Heart left ventricle (tissue), 13 donors: ENCODE data around the gene GRK5.
"Not testable (repeated sequence)": the region's sequence is repeated elsewhere in the genome, so short reads cannot be mapped to it uniquely, and the experiment has no call there.

Experiments used
- POLR2A ChIP-seq, 2 donors: fragments of 450-650 bp; IDR thresholded peaks; one replicate each; pipeline ENCODE4 v1.6.1; 2017; ENCODE audit warnings: antibody characterized with exemption in 2 of 2, mild to moderate bottlenecking in 2 of 2, moderate library complexity in 2 of 2
- TF ChIP-seq, protein P1 (sequence below), 12 donors: fragments of 200-600 bp; sonication (generic) in 4 of 12; IDR thresholded peaks; one replicate each; pipeline versions ENCODE4 v1.5.0 to v1.8.0; 2018 to 2022; ENCODE audit warnings: antibody characterized with exemption in 12 of 12, mild to moderate bottlenecking in 5 of 12
- donor health status: ischemic (EF 13 %, LVEDD 7.1; RV severe dilation, severe dysfunction).
- donor health status: DM: no; HTN: yes; CAD: no.
- donor health status: DM: no; HTN: no; CAD: no.
- donor health status: ischemic (EF 25% LVEDD 6.9; RV normal size, moderate dysfunction).
- donor health status: ischemic (EF 25% LVEDD 5.7; RV mildly dilated, moderate dysfunction).
- donor health status: ischemic (EF 35%, LVEDD 5.7; RV mildly dilated, moderate dysfunction).
- donor health status: nonischemic (EF 11% LVEDD 7.7; RV severe dilation, severe dysfunction).
- donor health status: DM: yes; HTN: yes; CAD: no.
- donor health status: PGD.
- donor health status: ischemic (EF 29% LVEDD 5.4; RV normal size, mild dysfunction).
- donor health status: nonischemic (EF 23%, LVEDD 6.1; RV moderate dilation, normal function).

DNA sequence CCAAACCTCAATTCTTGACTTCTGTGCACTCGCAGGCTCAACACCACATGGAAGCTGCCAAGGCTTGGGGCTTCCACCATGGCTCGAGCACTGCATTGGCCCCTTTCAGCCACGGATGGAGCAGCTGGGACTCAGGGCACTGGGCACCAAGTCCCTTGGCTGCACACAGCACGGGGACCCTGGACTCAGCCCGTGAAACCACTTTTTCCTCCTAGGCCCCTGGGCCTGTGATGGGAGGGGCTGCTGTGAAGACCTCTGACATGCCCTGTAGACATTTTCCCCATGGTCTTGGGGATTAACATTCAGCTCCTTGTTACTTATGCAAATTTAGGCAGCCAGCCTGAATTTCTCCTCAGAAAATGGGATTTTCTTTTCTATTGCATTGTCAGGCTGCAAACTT, 227.6 kb downstream of the GRK5 start:
- TF ChIP-seq, protein P1, sequence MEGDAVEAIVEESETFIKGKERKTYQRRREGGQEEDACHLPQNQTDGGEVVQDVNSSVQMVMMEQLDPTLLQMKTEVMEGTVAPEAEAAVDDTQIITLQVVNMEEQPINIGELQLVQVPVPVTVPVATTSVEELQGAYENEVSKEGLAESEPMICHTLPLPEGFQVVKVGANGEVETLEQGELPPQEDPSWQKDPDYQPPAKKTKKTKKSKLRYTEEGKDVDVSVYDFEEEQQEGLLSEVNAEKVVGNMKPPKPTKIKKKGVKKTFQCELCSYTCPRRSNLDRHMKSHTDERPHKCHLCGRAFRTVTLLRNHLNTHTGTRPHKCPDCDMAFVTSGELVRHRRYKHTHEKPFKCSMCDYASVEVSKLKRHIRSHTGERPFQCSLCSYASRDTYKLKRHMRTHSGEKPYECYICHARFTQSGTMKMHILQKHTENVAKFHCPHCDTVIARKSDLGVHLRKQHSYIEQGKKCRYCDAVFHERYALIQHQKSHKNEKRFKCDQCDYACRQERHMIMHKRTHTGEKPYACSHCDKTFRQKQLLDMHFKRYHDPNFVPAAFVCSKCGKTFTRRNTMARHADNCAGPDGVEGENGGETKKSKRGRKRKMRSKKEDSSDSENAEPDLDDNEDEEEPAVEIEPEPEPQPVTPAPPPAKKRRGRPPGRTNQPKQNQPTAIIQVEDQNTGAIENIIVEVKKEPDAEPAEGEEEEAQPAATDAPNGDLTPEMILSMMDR (IDR thresholded peaks at IDR 0.05), result not testable (repeated sequence)
- not testable (repeated sequence) for TF ChIP-seq POLR2A (IDR thresholded peaks at IDR 0.05)
